Measurements from ENCODE around the gene PHACTR3.

DNA sequence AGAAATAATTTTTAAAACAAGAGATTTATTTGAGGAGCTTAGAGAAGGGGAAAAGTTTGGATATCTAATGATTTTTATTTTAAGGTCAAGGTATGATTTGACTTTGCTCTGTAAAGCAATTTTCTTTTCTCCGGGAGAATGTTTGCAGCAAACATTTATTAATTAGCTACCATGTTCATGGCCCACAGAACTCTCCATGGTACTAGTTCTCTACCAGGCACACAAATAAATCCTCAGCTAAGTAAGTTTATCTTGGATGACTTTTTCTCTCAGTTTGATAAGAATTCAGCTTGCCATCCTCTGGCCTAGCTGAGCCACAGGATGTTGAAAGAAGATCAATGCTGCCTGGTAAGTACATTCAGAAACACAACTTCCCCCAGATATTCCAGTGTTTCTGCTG is 94.3 kb downstream of the PHACTR3 start:
- no peak for TF ChIP-seq POLR2A (IDR thresholded peaks at IDR 0.05)
- TF ChIP-seq, protein P1, sequence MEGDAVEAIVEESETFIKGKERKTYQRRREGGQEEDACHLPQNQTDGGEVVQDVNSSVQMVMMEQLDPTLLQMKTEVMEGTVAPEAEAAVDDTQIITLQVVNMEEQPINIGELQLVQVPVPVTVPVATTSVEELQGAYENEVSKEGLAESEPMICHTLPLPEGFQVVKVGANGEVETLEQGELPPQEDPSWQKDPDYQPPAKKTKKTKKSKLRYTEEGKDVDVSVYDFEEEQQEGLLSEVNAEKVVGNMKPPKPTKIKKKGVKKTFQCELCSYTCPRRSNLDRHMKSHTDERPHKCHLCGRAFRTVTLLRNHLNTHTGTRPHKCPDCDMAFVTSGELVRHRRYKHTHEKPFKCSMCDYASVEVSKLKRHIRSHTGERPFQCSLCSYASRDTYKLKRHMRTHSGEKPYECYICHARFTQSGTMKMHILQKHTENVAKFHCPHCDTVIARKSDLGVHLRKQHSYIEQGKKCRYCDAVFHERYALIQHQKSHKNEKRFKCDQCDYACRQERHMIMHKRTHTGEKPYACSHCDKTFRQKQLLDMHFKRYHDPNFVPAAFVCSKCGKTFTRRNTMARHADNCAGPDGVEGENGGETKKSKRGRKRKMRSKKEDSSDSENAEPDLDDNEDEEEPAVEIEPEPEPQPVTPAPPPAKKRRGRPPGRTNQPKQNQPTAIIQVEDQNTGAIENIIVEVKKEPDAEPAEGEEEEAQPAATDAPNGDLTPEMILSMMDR (IDR thresholded peaks at IDR 0.05) = no peak

Data from lower leg skin (tissue), 3 donors.